ENCODE data around the gene MAP2K1. TPM values are rescaled to one million over a fixed set of nuclear protein-coding genes. Genes with fewer than 3 reads are reported as not detected.
A peak's percentile ranks its signal among the peaks of the same experiment; 100 is the strongest.

MAP2K1 gene
- total and polyA plus RNA-seq, 11 donors: 15.8 to 164 (median 39.3) TPM

DNA sequence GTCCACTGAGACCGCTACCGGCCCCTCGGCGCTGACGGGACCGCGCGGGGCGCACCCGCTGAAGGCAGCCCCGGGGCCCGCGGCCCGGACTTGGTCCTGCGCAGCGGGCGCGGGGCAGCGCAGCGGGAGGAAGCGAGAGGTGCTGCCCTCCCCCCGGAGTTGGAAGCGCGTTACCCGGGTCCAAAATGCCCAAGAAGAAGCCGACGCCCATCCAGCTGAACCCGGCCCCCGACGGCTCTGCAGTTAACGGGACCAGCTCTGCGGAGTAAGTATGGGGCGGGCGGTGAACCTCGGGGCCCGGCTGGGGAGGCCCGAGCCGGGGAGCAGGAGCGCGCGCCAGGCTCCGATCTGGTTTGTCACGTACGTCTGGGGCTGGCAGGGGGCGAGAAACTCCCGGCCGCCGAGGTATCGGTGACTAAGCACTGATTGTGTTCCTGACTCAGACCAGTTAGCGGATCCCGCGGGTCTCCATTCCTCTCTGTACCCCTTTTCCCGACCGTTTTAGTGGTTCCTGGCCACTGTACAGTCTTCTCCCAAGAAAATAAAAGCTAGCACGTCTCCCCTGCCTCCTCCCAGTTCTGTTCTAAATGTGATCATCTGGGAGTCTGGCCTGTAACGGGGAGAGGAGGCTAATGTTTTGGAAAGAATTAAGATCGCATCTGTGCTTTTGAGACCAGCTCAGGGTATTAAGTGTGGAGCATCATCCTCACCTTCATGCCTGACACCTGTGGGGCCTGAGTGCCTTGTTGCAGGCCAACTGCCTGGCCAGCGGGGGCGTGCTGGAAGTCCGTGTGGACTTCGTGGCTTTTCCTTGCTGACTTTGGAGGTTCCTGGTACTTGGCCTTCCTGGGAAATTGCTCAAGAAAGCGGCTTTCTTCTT, 691 bp downstream of the MAP2K1 start:
- intact Hi-C loops (cut with DNase I): loop anchor here in 6 of 10 donors (2.0 to 5.0 kb wide), 5 partner anchors 107 to 117 kb away; partner anchors contain the start of genes SNAPC5 (in 4 of the 6), RPL4 (in 1 of the 6) and ZWILCH (in 1 of the 6)
- peak; percentile 51 to 84 (median 63) for DNase-seq
- H3K36me3 ChIP-seq: no peaks in the 10 kb centered on the region
- peak overlapping the region; percentile 79 to 92 (median 84) for H3K4me3 ChIP-seq
- ATAC-seq: peak in 3 of 4 donors; percentile 14 to 61 (median 53)
- H3K27me3 ChIP-seq: no peaks in the 10 kb centered on the region
- no peaks in the 10 kb centered on the region for H3K9me3 ChIP-seq
- 1% methylated on average over 38 to 62 of the region's 62 CpGs for WGBS, 4 donors
- TF ChIP-seq POLR2A (IDR thresholded peaks at IDR 0.05): no peak
- TF ChIP-seq, protein P1, sequence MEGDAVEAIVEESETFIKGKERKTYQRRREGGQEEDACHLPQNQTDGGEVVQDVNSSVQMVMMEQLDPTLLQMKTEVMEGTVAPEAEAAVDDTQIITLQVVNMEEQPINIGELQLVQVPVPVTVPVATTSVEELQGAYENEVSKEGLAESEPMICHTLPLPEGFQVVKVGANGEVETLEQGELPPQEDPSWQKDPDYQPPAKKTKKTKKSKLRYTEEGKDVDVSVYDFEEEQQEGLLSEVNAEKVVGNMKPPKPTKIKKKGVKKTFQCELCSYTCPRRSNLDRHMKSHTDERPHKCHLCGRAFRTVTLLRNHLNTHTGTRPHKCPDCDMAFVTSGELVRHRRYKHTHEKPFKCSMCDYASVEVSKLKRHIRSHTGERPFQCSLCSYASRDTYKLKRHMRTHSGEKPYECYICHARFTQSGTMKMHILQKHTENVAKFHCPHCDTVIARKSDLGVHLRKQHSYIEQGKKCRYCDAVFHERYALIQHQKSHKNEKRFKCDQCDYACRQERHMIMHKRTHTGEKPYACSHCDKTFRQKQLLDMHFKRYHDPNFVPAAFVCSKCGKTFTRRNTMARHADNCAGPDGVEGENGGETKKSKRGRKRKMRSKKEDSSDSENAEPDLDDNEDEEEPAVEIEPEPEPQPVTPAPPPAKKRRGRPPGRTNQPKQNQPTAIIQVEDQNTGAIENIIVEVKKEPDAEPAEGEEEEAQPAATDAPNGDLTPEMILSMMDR (IDR thresholded peaks at IDR 0.05): peak in 8 of 12 donors; percentile 5 to 44 (median 23)
- peaks cover 0 to 52% (median 20%) of the 10 kb centered on the region in 12 donors for H3K4me1 ChIP-seq
- peak overlapping the region; percentile 66 to 97 (median 92) for H3K27ac ChIP-seq

DNA sequence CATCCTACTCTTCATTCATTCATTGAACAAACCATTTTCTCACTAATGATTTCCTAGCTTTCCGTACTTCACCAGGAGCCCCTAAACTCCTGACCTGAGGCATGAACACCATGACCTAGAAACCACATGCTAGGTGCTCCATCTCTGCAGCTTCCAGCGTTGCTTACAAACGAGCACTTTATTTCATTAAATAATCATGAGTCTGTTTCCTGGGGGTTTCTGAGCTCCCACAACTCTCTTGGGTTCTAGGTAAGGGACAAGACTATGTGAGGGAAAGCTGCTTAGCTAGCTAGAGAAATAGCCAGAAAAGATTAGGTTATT, 1.3 kb downstream of the MAP2K1 start:
- TF ChIP-seq, protein P1 (IDR thresholded peaks at IDR 0.05): peak in 1 of 12 donors; percentile 1
- TF ChIP-seq POLR2A (IDR thresholded peaks at IDR 0.05): no peak
- Histone ChIP-seq H3K36me3 (no peaks in the 10 kb centered on the region), H3K4me1 (peaks cover 0 to 57% (median 20%) of the 10 kb centered on the region in 12 donors), H3K4me3 (peak overlapping the region in 11 of 12 donors; percentile 79 to 92 (median 86)), H3K27ac (peak overlapping the region in 9 of 12 donors; percentile 88 to 97 (median 92)), H3K9me3 (no peaks in the 10 kb centered on the region), H3K27me3 (no peaks in the 10 kb centered on the region)
- DNase-seq (no peak), ATAC-seq (no peak)
- intact Hi-C loops (cut with DNase I): loop anchor here in 1 of 10 donors (5.0 kb wide), 1 partner anchor 109 kb away; the partner anchor contains the start of gene SNAPC5
- 21 to 26% (median 22%) methylated on average over 3 of the region's 3 CpGs for WGBS, 4 donors

DNA sequence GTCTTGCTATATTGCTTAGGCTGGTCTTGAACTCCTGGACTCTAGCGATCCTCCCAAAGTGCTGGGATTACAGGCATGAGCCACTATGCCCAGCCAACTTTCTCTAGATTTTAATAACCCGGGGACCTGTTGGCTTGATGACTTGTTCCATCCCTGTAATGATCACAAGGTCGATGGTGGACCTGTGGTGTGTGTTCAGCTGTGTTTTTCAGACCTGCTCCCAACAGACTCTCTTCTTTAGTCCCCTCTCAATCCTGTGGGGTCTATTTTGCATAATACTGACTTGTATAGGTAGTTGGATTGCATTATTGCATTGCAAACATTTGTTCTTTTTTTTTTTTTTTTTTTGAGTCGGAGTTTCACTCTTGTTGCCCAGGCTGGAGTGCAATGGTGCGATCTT, 1.9 kb downstream of the MAP2K1 start:
- intact Hi-C loops (cut with DNase I): loop anchor here in 1 of 10 donors (5.0 kb wide), 1 partner anchor 109 kb away; the partner anchor contains the start of gene SNAPC5
- Histone ChIP-seq H3K9me3 (no peaks in the 10 kb centered on the region), H3K4me1 (peaks cover 0 to 63% (median 20%) of the 10 kb centered on the region in 12 donors), H3K4me3 (peak overlapping the region in 6 of 12 donors; percentile 81 to 91 (median 87)), H3K36me3 (no peaks in the 10 kb centered on the region), H3K27ac (no peak overlapping the region), H3K27me3 (no peaks in the 10 kb centered on the region)
- ATAC-seq (no peak), DNase-seq (no peak)
- TF ChIP-seq, protein P1 (IDR thresholded peaks at IDR 0.05): no peak
- TF ChIP-seq POLR2A (IDR thresholded peaks at IDR 0.05): no peak
- WGBS, 4 donors: 83 to 93% (median 89%) methylated on average over 5 of the region's 5 CpGs
